GM23248 (cell line): ENCODE results near the gene SND1. TPM values are rescaled to one million over a fixed set of nuclear protein-coding genes. Genes with fewer than 3 reads are reported as not detected.

ENCODE experiments used
- DNase-seq: peaks from one replicate; pipeline ENCODE4 v3.0.0-alpha.2; 2015
- H2AFZ ChIP-seq: fragments of 200-600 bp; sonication (generic); 2 replicates; pipeline ENCODE4 v1.6.1; 2016; ENCODE audit warnings: antibody characterized with exemption
- H3F3A ChIP-seq: fragments of 200-600 bp; sonication (generic); 2 replicates; pipeline ENCODE4 v1.6.1; 2016; ENCODE audit warnings: mild to moderate bottlenecking, antibody characterized with exemption, mixed run types; ENCODE audit not compliant: insufficient read depth
- H3K27ac ChIP-seq: fragments of 200-600 bp; sonication (generic); 2 replicates; pipeline ENCODE4 v1.5.1; 2016; ENCODE audit warnings: mild to moderate bottlenecking
- H3K27me3 ChIP-seq: fragments of 200-600 bp; sonication (generic); replicated peaks from 2 replicates; pipeline ENCODE4 v1.6.1; 2016; ENCODE audit warnings: mild to moderate bottlenecking; ENCODE audit not compliant: insufficient read depth
- H3K36me3 ChIP-seq: fragments of 200-600 bp; sonication (generic); 2 replicates; pipeline ENCODE4 v1.6.1; 2016; ENCODE audit warnings: low read depth, mild to moderate bottlenecking
- H3K4me1 ChIP-seq: fragments of 200-600 bp; sonication (generic); 2 replicates; pipeline ENCODE4 v1.6.1; 2016; ENCODE audit warnings: mild to moderate bottlenecking; ENCODE audit not compliant: insufficient read depth
- H3K4me2 ChIP-seq: fragments of 200-600 bp; sonication (generic); one replicate; pipeline ENCODE4 v1.6.1; 2016; ENCODE audit warnings: mild to moderate bottlenecking; ENCODE audit not compliant: unreplicated experiment
- H3K4me3 ChIP-seq: fragments of 200-600 bp; sonication (generic); 2 replicates; pipeline ENCODE4 v1.5.1; 2016; ENCODE audit warnings: mild to moderate bottlenecking
- H3K79me2 ChIP-seq: fragments of 200-600 bp; sonication (generic); 2 replicates; pipeline ENCODE4 v1.6.1; 2016; ENCODE audit warnings: mild to moderate bottlenecking; ENCODE audit not compliant: insufficient read depth
- H3K9ac ChIP-seq: fragments of 200-600 bp; sonication (generic); 2 replicates; pipeline ENCODE4 v1.6.1; 2016; ENCODE audit warnings: mild to moderate bottlenecking
- H3K9me2 ChIP-seq: fragments of 200-600 bp; sonication (generic); 2 replicates; pipeline ENCODE4 v1.6.1; 2016; ENCODE audit warnings: mixed run types, mild to moderate bottlenecking, moderate library complexity; ENCODE audit not compliant: insufficient read depth
- H3K9me3 ChIP-seq: fragments of 200-600 bp; sonication (generic); one replicate; pipeline ENCODE4 v1.6.1; 2017; ENCODE audit warnings: low read depth
- H4K20me1 ChIP-seq: fragments of 200-600 bp; sonication (generic); 2 replicates; pipeline ENCODE4 v1.6.0; 2016; ENCODE audit not compliant: insufficient read depth
- EZH2 ChIP-seq: fragments of 200-600 bp; sonication (generic); IDR thresholded peaks from 2 replicates; pipeline ENCODE4 v1.6.1; 2018; ENCODE audit warnings: antibody characterized with exemption, mild to moderate bottlenecking; ENCODE audit not compliant: insufficient read depth, poor library complexity, severe bottlenecking
- EZH2phosphoT487 ChIP-seq: fragments of 200-600 bp; sonication (generic); IDR thresholded peaks from 2 replicates; pipeline ENCODE4 v1.6.1; 2018; ENCODE audit warnings: antibody characterized with exemption, moderate library complexity, mild to moderate bottlenecking, low read depth; ENCODE audit not compliant: insufficient read depth
- WGBS, 2 experiments: methylation state at CpG; one replicate each; pipeline ENCODE4 v1.1.6; 2015 to 2017; ENCODE audit warnings: low lambda C conversion rate in 2 of 2, low coverage in 1 of 2; ENCODE audit errors: missing lambda C conversion rate in 2 of 2; 5-methylcytosine and 5-hydroxymethylcytosine counted together
- in situ Hi-C: fragments of 300-500 bp; cut with MboI; formaldehyde crosslinking; loops from 2 replicates; pipeline ENCODE4 v1.15.0; 2020
- polyA plus RNA-seq: library from polyadenylated mRNA; unstranded; fragments of >200 nt; fragmentation: Nextera tagmentation; extraction: Ambion mirVana; gene quantifications from 2 replicates; pipeline ENCODE4 v1.2.1, GENCODE V29; 2016
- total RNA-seq: library from RNA; depleted of rRNA; stranded (reverse); fragments of >200 nt; shearing (Covaris generic); gene quantifications from 2 replicates; pipeline ENCODE4 v1.2.3, GENCODE V29; 2014

SND1 gene
- total and polyA plus RNA-seq, 2 experiments from 2014 or later = 128 to 184 TPM

- WGBS, 2 experiments = 72 to 83% methylated on average over 3 of the region's 3 CpGs
- Histone ChIP-seq H3K4me3 (no peak overlapping the region), H3K4me1 (no peaks in the 10 kb centered on the region), H3K79me2 (no peaks in the 10 kb centered on the region), H3K27me3 (no peaks in the 10 kb centered on the region), H3K9me2 (no peaks in the 10 kb centered on the region), H3K4me2 (no peak overlapping the region), H4K20me1 (no peaks in the 10 kb centered on the region), H3K36me3 (no peaks in the 10 kb centered on the region), H3K9ac (no peak overlapping the region), H2AFZ (no peak overlapping the region), H3F3A (peaks cover 4% of the 10 kb centered on the region; the same call in 1 of the 2 replicates), H3K27ac (no peak overlapping the region), H3K9me3 (no peaks in the 10 kb centered on the region)
- peak; percentile 50 for DNase-seq
- in situ Hi-C loops = no loop called here
- no peak for TF ChIP-seq EZH2
- TF ChIP-seq EZH2phosphoT487 = no peak
Observed at GRCh38 chr7:128100225-128100948, 448.4 kb downstream of the SND1 start.

GRCh38 chr7:128100949-128101713 is 449.1 kb downstream of the SND1 start:
- Histone ChIP-seq H3K9ac (no peak overlapping the region), H3K9me3 (no peaks in the 10 kb centered on the region), H2AFZ (no peak overlapping the region), H3K9me2 (no peaks in the 10 kb centered on the region), H3K4me1 (no peaks in the 10 kb centered on the region), H3K27me3 (no peaks in the 10 kb centered on the region), H3K79me2 (no peaks in the 10 kb centered on the region), H3F3A (peaks cover 4% of the 10 kb centered on the region; the same call in 1 of the 2 replicates), H3K27ac (no peak overlapping the region), H3K36me3 (no peaks in the 10 kb centered on the region), H4K20me1 (no peaks in the 10 kb centered on the region), H3K4me3 (no peak overlapping the region), H3K4me2 (no peak overlapping the region)
- in situ Hi-C loops = no loop called here
- no peak for TF ChIP-seq EZH2
- TF ChIP-seq EZH2phosphoT487 = no peak
- no peak for DNase-seq
- WGBS, 2 experiments = 49 to 53% methylated on average over 10 of the region's 10 CpGs

GRCh38 chr7:128102490-128103291 is 450.7 kb downstream of the SND1 start:
- 73 to 79% methylated on average over 7 of the region's 7 CpGs for WGBS, 2 experiments
- Histone ChIP-seq H2AFZ (no peak overlapping the region), H3K4me2 (no peak overlapping the region), H3K79me2 (no peaks in the 10 kb centered on the region), H4K20me1 (no peaks in the 10 kb centered on the region), H3K9me2 (no peaks in the 10 kb centered on the region), H3K9me3 (no peaks in the 10 kb centered on the region), H3K9ac (no peak overlapping the region), H3K27ac (no peak overlapping the region), H3F3A (peaks cover 4% of the 10 kb centered on the region; the same call in 1 of the 2 replicates), H3K27me3 (no peaks in the 10 kb centered on the region), H3K36me3 (no peaks in the 10 kb centered on the region), H3K4me3 (no peak overlapping the region), H3K4me1 (no peaks in the 10 kb centered on the region)
- TF ChIP-seq EZH2phosphoT487 = no peak
- TF ChIP-seq EZH2 = no peak
- no peak for DNase-seq
- in situ Hi-C loops = no loop called here

GRCh38 chr7:128103498-128104107 is 451.6 kb downstream of the SND1 start:
- Histone ChIP-seq H3K9me3 (no peaks in the 10 kb centered on the region), H3K4me2 (peak overlapping the region; percentile 77), H3K4me3 (peak overlapping the region; percentile 67), H3K4me1 (no peaks in the 10 kb centered on the region), H2AFZ (peak overlapping the region; percentile 55), H3K9ac (0 out of 2 replicates have a peak overlapping the region, but pooled peaks have one; percentile 6), H3F3A (peaks cover 4% of the 10 kb centered on the region; the same call in 1 of the 2 replicates), H3K9me2 (no peaks in the 10 kb centered on the region), H3K27ac (no peak overlapping the region), H3K27me3 (no peaks in the 10 kb centered on the region), H3K79me2 (no peaks in the 10 kb centered on the region), H4K20me1 (no peaks in the 10 kb centered on the region), H3K36me3 (no peaks in the 10 kb centered on the region)
- in situ Hi-C loops = no loop called here
- WGBS, 2 experiments = 1 to 2% methylated on average over 43 to 44 of the region's 44 CpGs
- peak; percentile 60 for DNase-seq
- no peak for TF ChIP-seq EZH2phosphoT487
